ENCODE data around the gene CYP26A1.

Gene CYP26A1

GRCh38 chr10:93124580-93125318 lies 51.1 kb downstream of the CYP26A1 start:
- DNase-seq = no peak

GRCh38 chr10:93125966-93126365 lies 52.3 kb downstream of the CYP26A1 start:
- DNase-seq = no peak

- no peak for DNase-seq
Observed at GRCh38 chr10:93126483-93127052, 52.9 kb downstream of the CYP26A1 start.

All from activated CD4-positive, alpha-beta T cell treated with anti-CD3 and anti-CD28 coated beads, Interleukin-2, Interleukin-6, amounts not matched to agents 100 ng/mL and 50 ng/mL, durations not matched to agents 16 hours and 8 hours (primary cell).